T-cell (primary cell): ENCODE results near the gene C1orf210. TPM values are rescaled to one million over a fixed set of nuclear protein-coding genes. Genes with fewer than 3 reads are reported as not detected.
A peak's percentile ranks its signal among the peaks of the same experiment; 100 is the strongest.

ENCODE experiments used
- ATAC-seq, 4 experiments: fragments of 200-7000 bp in 3 of 4; fragments of 150-1000 bp in 1 of 4; cut with Tn5 transposase; replicated peaks in 1 of 4; 1 replicate in 3 of 4; 2 replicates in 1 of 4; pipeline ENCODE4 v1.10.0; 2021; ENCODE audit warnings: moderate library complexity in 3 of 4, mild to moderate bottlenecking in 2 of 4, moderate number of reproducible peaks in 1 of 4
- CTCF ChIA-PET, 2 donors: fragments of 300-600 bp; sonication (Branson Sonifier 250); formaldehyde crosslinking; loops; one replicate each; lab custom pipeline; 2022; ENCODE audit warnings: antibody characterized with exemption in 2 of 2; lab: Charles Lee
- POLR2A ChIA-PET, 2 donors: fragments of 300-600 bp; sonication (Branson Sonifier 250); formaldehyde crosslinking; loops; one replicate each; lab custom pipeline; 2022; ENCODE audit warnings: antibody characterized with exemption in 2 of 2; lab: Charles Lee
- DNase-seq, 35 experiments: peaks; one replicate each; pipeline versions ENCODE4 v3.0.0 to v3.0.0-alpha.2; 2013 to 2023
- H3K27ac ChIP-seq: one replicate; pipeline ENCODE4 v1.5.1; 2013; ENCODE audit warnings: low read length
- H3K27me3 ChIP-seq, 2 experiments: replicated peaks in 1 of 2; 1 replicate in 1 of 2; 2 replicates in 1 of 2; pipeline versions ENCODE4 v1.6.1 to v1.7.0; 2013; ENCODE audit warnings: low read length in 1 of 2, mixed read lengths in 1 of 2; ENCODE audit not compliant: control insufficient read depth in 2 of 2, insufficient read depth in 2 of 2; ENCODE audit errors: extremely low read depth in 1 of 2
- H3K36me3 ChIP-seq, 2 donors: 1 replicate in 1 of 2; 2 replicates in 1 of 2; pipeline versions ENCODE4 v1.6.1 to v1.7.0; 2013; ENCODE audit warnings: low read length in 1 of 2; ENCODE audit not compliant: control insufficient read depth in 2 of 2, insufficient read depth in 1 of 2; ENCODE audit errors: extremely low read depth in 1 of 2
- H3K4me1 ChIP-seq, 2 experiments: 1 replicate in 1 of 2; 2 replicates in 1 of 2; pipeline versions ENCODE4 v1.6.1 to v1.7.0; 2013; ENCODE audit warnings: low read length in 2 of 2, mixed read lengths in 1 of 2; ENCODE audit not compliant: insufficient read depth in 2 of 2, control insufficient read depth in 1 of 2; ENCODE audit errors: extremely low read depth in 1 of 2
- H3K4me3 ChIP-seq, 2 donors: 1 replicate in 1 of 2; 2 replicates in 1 of 2; pipeline versions ENCODE4 v1.5.1 to v1.7.0; 2013; ENCODE audit warnings: mild to moderate bottlenecking in 2 of 2, low read length in 1 of 2, moderate library complexity in 1 of 2; ENCODE audit not compliant: control insufficient read depth in 1 of 2; ENCODE audit errors: extremely low read depth in 1 of 2
- H3K9me3 ChIP-seq: 2 replicates; pipeline ENCODE4 v1.7.0; 2013
- H3K27ac Mint-ChIP-seq, 2 donors: one replicate each; pipeline ENCODE4 v1.8.0; 2020 to 2021; ENCODE audit warnings: mild to moderate bottlenecking in 2 of 2, mixed read lengths in 2 of 2
- H3K27me3 Mint-ChIP-seq, 2 donors: one replicate each; pipeline ENCODE4 v1.8.0; 2021 to 2022; ENCODE audit warnings: mixed read lengths in 2 of 2
- H3K36me3 Mint-ChIP-seq: one replicate; pipeline ENCODE4 v1.8.0; 2021; ENCODE audit warnings: mixed read lengths
- H3K4me1 Mint-ChIP-seq, 3 donors: one replicate each; pipeline ENCODE4 v1.8.0; 2020 to 2022; ENCODE audit warnings: mixed read lengths in 3 of 3, mild to moderate bottlenecking in 1 of 3
- H3K4me3 Mint-ChIP-seq, 3 donors: one replicate each; pipeline ENCODE4 v1.8.0; 2020 to 2022; ENCODE audit warnings: mild to moderate bottlenecking in 3 of 3, mixed read lengths in 3 of 3, moderate library complexity in 3 of 3
- H3K9me3 Mint-ChIP-seq, 3 donors: one replicate each; pipeline ENCODE4 v1.8.0; 2020 to 2022; ENCODE audit warnings: mixed read lengths in 3 of 3
- WGBS: methylation state at CpG from one replicate; pipeline ENCODE4 v1.1.5; 2013; ENCODE audit warnings: missing lambda C conversion rate; ENCODE audit not compliant: insufficient coverage; 5-methylcytosine and 5-hydroxymethylcytosine counted together
- total RNA-seq, 35 experiments: library from RNA in 6 of 35; stranded (reverse) in 6 of 35; fragments of 120-200 nt in 1 of 35; gene quantifications; one replicate each; pipeline versions ENCODE4 v1.2.1 to v1.2.4 and lab custom pipeline; 2013 to 2026

The C1orf210 gene
- total RNA-seq, 5 donors from 2014 or later (not counting 1 experiment from before 2014, with no cell fraction given), result 0.16 to 0.32 TPM; not detected in 3

DNA sequence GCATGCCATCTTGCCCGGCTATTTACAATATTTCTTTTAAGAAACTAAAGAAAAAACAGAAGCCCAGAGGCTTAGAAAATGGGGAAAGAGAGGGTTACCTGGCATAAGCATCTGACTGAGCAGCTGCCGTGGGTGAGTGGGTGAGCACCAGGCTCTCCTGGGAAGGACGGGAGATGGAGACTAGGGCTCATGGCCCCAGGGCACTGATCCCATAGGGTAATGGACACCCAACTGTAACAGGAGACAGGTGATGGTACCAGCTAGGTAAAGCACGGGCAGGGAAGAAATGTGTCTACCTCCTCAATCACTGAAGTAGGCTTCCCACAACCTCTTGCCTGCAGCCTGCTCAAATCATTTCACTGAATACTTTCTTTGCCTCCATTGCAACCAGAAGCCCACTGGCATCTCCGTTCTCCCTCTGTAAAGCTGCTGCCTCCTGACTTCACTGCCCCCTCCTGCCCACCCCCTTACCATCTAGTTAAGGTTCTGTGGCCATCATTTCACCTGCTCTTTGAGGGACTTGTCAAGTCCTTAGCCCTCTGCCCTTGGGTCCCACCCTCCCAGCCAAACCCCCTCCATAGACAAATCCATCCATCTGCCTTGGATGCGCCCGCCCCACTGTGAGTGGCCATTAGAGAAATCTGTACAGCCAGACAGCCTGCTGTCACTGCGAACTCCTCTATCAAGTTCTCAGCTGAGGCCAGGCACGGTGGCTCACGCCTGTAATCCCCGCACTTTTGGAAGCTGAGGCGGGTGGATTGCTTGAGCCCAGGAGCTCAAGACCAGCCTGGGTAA lies 9.4 kb downstream of the C1orf210 start:
- Mint-ChIP-seq H3K4me1 (peaks cover 16 to 23% (median 23%) of the 10 kb centered on the region in 3 donors), H3K36me3 (peaks cover 2% of the 10 kb centered on the region), H3K9me3 (no peaks in the 10 kb centered on the region), H3K27me3 (peaks cover 13 to 16% of the 10 kb centered on the region in 2 donors), H3K4me3 (peak overlapping the region in 1 of 3 donors; percentile 54), H3K27ac (peak overlapping the region in 1 of 2 donors; percentile 39)
- Histone ChIP-seq H3K27ac (no peak overlapping the region), H3K9me3 (no peaks in the 10 kb centered on the region), H3K4me1 (peaks cover 12 to 14% of the 10 kb centered on the region in 2 experiments), H3K27me3 (peaks cover 0 to 42% of the 10 kb centered on the region in 2 experiments), H3K4me3 (no peak overlapping the region), H3K36me3 (no peaks in the 10 kb centered on the region)
- ChIA-PET CTCF (no interaction called here), POLR2A (no interaction called here)
- ATAC-seq (no peak), DNase-seq (no peak)
- WGBS, result 83% methylated on average over 11 of the region's 12 CpGs

DNA sequence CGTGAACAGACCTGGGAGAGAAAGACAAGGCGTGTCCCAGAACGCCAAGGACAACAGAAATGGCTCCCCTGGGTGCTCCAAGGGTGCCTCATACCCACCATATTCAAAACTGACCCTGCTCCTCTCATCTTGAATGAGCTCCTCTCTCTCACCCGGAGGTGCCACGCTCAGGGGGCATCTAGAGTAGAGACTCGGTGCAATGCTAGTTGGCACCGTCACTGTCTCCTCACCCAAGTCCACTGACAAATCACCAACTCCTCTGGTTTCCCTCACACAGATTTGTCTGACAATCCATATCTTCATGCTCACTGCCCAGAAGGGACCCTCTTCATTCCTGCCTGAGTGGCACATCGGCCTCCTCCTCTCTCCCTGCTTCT lies 10.6 kb downstream of the C1orf210 start:
- Histone ChIP-seq H3K27ac (no peak overlapping the region), H3K4me1 (peaks cover 12 to 22% of the 10 kb centered on the region in 2 experiments), H3K27me3 (peaks cover 0 to 51% of the 10 kb centered on the region in 2 experiments), H3K4me3 (peak overlapping the region in 1 of 2 donors; percentile 19), H3K36me3 (no peaks in the 10 kb centered on the region), H3K9me3 (no peaks in the 10 kb centered on the region)
- CTCF ChIA-PET, result no interaction called here
- POLR2A ChIA-PET, result no interaction called here
- peak overlapping the region in 1 of 3 donors; percentile 54 for H3K4me3 Mint-ChIP-seq
- ATAC-seq (no peak), DNase-seq (no peak)
- H3K27me3 Mint-ChIP-seq, result peaks cover 7 to 16% of the 10 kb centered on the region in 2 donors
- 91% methylated on average over 5 of the region's 8 CpGs for WGBS
- H3K9me3 Mint-ChIP-seq, result no peaks in the 10 kb centered on the region
- H3K4me1 Mint-ChIP-seq, result peaks cover 23 to 35% (median 33%) of the 10 kb centered on the region in 3 donors
- H3K36me3 Mint-ChIP-seq, result peaks cover 2% of the 10 kb centered on the region
- peak overlapping the region; percentile 88 to 93 for H3K27ac Mint-ChIP-seq

- ChIA-PET POLR2A (no interaction called here), CTCF (no interaction called here)
- H3K36me3 ChIP-seq, result no peaks in the 10 kb centered on the region
- H3K27ac ChIP-seq, result no peak overlapping the region
- H3K27me3 Mint-ChIP-seq, result peaks cover 6 to 15% of the 10 kb centered on the region in 2 donors
- peaks cover 23 to 36% (median 36%) of the 10 kb centered on the region in 3 donors for H3K4me1 Mint-ChIP-seq
- H3K27me3 ChIP-seq, result peaks cover 0 to 50% of the 10 kb centered on the region in 2 experiments
- 20% methylated on average over 5 of the region's 11 CpGs for WGBS
- H3K27ac Mint-ChIP-seq, result peak overlapping the region; percentile 88 to 93
- peak overlapping the region in 1 of 2 donors; percentile 19 for H3K4me3 ChIP-seq
- peak in 33 of 35 experiments; percentile 10 to 54 (median 24) for DNase-seq
- peaks cover 2% of the 10 kb centered on the region for H3K36me3 Mint-ChIP-seq
- no peaks in the 10 kb centered on the region for H3K9me3 ChIP-seq
- no peaks in the 10 kb centered on the region for H3K9me3 Mint-ChIP-seq
- peak overlapping the region; percentile 11 to 64 (median 54) for H3K4me3 Mint-ChIP-seq
- peak; percentile 79 to 91 (median 88) for ATAC-seq
- peaks cover 12 to 22% of the 10 kb centered on the region in 2 experiments for H3K4me1 ChIP-seq
These were observed 11.1 kb downstream of the C1orf210 start for GRCh38 chr1:43274125-43274803.

- peaks cover 0 to 50% of the 10 kb centered on the region in 2 experiments for H3K27me3 ChIP-seq
- CTCF ChIA-PET, result no interaction called here
- Mint-ChIP-seq H3K36me3 (peaks cover 2% of the 10 kb centered on the region), H3K4me3 (no peak overlapping the region), H3K27me3 (peaks cover 6 to 15% of the 10 kb centered on the region in 2 donors), H3K9me3 (no peaks in the 10 kb centered on the region), H3K4me1 (peaks cover 23 to 36% (median 36%) of the 10 kb centered on the region in 3 donors), H3K27ac (no peak overlapping the region)
- H3K36me3 ChIP-seq, result no peaks in the 10 kb centered on the region
- H3K4me3 ChIP-seq, result no peak overlapping the region
- no peak overlapping the region for H3K27ac ChIP-seq
- peaks cover 12 to 22% of the 10 kb centered on the region in 2 experiments for H3K4me1 ChIP-seq
- 100% methylated on average over 1 of the region's 7 CpGs for WGBS
- POLR2A ChIA-PET, result no interaction called here
- DNase-seq (no peak), ATAC-seq (no peak)
- H3K9me3 ChIP-seq, result no peaks in the 10 kb centered on the region
These were observed 11.7 kb downstream of the C1orf210 start for GRCh38 chr1:43273708-43274107.

DNA sequence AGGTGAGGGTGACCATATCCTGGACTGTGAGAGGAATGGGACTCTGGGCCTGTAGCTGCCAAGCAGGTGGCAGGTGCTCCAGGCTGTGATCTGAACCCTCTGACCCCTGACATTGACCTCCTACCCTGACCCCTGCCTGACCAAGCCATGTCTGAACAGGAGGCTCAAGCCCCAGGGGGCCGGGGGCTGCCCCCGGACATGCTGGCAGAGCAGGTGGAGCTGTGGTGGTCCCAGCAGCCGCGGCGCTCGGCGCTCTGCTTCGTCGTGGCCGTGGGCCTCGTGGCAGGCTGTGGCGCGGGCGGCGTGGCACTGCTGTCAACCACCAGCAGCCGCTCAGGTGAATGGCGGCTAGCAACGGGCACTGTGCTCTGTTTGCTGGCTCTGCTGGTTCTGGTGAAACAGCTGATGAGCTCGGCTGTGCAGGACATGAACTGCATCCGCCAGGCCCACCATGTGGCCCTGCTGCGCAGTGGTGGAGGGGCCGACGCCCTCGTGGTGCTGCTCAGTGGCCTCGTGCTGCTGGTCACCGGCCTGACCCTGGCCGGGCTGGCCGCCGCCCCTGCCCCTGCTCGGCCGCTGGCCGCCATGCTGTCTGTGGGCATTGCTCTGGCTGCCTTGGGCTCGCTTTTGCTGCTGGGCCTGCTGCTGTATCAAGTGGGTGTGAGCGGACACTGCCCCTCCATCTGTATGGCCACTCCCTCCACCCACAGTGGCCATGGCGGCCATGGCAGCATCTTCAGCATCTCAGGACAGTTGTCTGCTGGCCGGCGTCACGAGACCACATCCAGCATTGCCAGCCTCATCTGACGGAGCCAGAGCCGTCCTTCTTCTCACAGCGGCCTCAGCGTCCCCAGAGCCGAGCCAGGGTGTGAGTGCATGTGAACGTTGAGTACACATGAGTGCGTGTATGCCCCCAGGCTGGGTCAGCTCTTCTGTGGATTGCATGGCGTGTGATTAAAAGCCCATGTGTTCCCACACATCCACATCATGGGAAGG lies 12.5 kb downstream of the C1orf210 start:
- ChIA-PET POLR2A (no interaction called here), CTCF (no interaction called here)
- peaks cover 23 to 36% (median 36%) of the 10 kb centered on the region in 3 donors for H3K4me1 Mint-ChIP-seq
- peaks cover 0 to 54% of the 10 kb centered on the region in 2 experiments for H3K27me3 ChIP-seq
- H3K4me3 Mint-ChIP-seq, result no peak overlapping the region
- H3K27ac ChIP-seq, result no peak overlapping the region
- WGBS, result 95% methylated on average over 38 of the region's 46 CpGs
- no peak overlapping the region for H3K4me3 ChIP-seq
- no peaks in the 10 kb centered on the region for H3K9me3 ChIP-seq
- no peaks in the 10 kb centered on the region for H3K36me3 ChIP-seq
- peaks cover 12 to 22% of the 10 kb centered on the region in 2 experiments for H3K4me1 ChIP-seq
- H3K9me3 Mint-ChIP-seq, result no peaks in the 10 kb centered on the region
- DNase-seq (no peak), ATAC-seq (no peak)
- no peak overlapping the region for H3K27ac Mint-ChIP-seq
- H3K36me3 Mint-ChIP-seq, result peaks cover 2% of the 10 kb centered on the region
- peaks cover 6 to 15% of the 10 kb centered on the region in 2 donors for H3K27me3 Mint-ChIP-seq
